NCI-H187 (cell line): Measurements from ENCODE around the gene ST14.
"Not testable (repeated sequence)": the region's sequence is repeated elsewhere in the genome, so short reads cannot be mapped to it uniquely, and the experiment has no call there.

Experiments used
- DNase-seq, 2 experiments: peaks; one replicate each; lab custom pipeline; 2025; lab: John Stamatoyannopoulos, UW

Gene ST14

DNA sequence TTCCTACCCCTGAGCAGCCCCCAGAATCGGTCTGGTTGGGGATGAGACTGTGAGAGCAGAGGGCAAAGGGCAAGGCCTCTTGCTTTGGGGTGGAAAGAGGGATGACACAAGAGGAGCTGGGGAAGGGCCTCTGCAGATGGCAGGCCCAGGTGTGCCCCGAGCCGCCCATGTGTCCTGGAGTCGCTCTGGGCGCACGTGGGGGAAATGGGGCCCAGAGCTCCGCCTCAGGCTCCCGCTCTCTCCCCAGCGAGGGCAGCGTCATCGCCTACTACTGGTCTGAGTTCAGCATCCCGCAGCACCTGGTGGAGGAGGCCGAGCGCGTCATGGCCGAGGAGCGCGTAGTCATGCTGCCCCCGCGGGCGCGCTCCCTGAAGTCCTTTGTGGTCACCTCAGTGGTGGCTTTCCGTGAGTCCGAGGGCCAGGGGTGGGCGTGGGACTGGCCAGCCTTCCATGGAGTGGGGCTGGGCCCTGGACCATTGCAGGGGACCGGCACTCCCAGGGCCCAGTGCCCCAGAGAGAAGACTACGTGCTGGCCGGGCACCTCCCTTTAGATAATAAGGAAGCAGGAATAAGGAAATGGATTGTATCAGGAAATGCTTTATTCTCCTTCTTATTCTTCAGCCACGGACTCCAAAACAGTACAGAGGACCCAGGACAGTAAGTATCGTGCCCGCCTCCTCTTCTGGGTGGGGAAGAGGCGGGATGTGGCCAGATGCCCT lies 30.1 kb downstream of the ST14 start:
- DNase-seq, result no peak

DNA sequence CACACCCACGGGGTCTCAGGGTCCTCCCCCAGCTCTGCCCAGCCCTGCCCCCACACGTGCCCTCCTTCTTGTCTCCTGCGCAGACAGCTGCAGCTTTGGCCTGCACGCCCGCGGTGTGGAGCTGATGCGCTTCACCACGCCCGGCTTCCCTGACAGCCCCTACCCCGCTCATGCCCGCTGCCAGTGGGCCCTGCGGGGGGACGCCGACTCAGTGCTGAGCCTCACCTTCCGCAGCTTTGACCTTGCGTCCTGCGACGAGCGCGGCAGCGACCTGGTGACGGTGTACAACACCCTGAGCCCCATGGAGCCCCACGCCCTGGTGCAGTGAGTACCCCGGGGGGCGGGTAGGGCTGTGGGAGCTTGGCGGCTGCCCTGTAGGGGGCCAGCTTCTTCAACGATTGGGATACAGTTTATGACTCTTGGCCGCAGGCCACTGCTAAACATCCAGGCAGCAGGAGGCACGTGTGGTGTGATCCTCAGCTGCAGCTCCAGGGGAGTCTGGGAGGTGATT lies 30.8 kb downstream of the ST14 start:
- DNase-seq, result no peak

DNA sequence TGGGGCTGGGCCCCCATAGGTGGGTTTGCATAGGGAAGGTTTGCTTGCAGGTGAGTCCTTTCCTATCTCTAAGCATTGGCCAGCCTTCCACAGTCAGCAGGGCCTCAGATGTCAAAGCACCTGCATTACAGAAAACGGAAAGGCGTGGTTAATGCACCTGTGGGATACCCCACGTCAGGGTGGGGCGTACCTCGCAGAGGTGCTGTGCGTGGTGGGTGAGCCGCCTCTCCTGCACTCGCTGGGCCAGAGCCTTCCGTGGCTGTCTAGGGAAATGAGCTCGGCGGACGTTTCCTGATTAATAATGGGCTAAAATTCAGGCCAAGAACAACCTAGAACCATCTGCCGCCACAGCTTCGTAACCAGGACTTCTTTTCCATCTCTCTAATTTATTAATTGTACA lies 32.3 kb downstream of the ST14 start:
- DNase-seq, result no peak

DNA sequence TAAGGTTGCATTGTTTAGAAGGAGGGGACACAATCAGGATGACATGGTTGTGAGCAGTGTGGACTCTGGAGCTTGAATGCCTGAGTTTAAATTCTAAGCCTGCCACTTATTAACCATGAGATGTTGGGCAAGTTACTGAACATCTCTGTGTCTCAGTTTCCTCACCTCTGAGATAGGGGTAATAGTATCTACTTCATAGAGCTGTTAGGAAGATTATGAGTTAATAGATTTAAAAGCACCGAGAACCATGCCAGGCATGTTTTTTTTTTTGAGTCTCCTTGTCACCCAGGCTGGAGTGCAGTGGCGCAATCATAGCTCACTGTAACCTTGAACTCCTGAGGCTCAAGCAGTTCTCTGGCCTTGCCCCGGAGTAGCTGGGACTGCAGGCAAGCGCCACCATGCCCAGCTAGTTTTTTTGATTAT lies 33.3 kb downstream of the ST14 start:
- no peak for DNase-seq

DNA sequence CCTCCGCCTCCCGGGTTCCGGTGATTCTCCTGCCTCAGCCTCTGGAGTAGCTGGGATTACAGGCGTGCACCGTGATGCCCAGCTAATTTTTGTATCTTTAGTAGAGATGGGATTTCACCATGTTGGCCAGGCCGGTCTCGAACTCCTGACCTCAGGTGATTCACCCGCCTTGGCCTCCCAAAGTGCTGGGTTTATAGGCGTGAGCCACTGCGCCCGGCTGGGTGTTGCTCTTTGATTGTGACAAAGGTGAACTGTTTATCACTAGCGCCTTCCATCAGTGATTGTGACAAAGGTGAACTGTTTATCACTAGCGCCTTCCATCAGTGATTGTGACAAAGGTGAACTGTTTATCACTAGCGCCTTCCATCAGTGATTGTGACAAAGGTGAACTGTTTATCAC lies 34.0 kb downstream of the ST14 start:
- DNase-seq, result not testable (repeated sequence)

DNA sequence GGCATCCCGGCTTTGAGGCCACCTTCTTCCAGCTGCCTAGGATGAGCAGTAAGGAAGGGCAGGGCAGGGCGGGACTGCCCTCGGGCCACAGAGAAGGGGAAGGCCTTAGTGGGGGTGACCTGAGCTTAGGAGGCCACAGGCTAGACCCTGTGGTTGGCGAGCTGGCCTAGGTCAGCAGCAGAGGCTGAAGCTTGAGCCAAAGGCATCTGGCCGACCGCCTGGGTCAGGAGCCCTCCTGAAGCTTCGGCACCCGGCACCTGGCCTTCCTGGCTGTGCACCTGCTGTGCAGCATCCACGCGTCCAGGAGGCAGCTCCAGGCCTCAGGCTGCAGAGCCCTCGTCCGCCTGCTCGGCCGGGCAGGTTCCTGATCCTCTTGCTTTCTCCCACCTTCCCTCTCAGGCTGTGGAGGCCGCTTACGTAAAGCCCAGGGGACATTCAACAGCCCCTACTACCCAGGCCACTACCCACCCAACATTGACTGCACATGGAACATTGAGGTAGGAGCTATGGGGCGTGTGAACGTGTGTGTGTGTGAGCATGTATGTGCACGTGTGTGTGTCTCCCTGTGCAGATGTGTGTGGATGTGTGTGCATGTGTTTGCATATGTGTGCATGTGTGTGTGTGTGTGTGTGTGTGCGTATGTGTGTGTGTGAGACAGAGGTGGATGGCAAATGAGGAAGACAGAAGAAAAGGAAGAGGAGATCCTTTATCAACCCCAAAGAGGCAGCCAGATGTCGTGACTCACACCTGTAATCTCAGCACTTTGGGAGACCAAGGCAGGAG lies 34.9 kb downstream of the ST14 start:
- DNase-seq, result no peak

DNA sequence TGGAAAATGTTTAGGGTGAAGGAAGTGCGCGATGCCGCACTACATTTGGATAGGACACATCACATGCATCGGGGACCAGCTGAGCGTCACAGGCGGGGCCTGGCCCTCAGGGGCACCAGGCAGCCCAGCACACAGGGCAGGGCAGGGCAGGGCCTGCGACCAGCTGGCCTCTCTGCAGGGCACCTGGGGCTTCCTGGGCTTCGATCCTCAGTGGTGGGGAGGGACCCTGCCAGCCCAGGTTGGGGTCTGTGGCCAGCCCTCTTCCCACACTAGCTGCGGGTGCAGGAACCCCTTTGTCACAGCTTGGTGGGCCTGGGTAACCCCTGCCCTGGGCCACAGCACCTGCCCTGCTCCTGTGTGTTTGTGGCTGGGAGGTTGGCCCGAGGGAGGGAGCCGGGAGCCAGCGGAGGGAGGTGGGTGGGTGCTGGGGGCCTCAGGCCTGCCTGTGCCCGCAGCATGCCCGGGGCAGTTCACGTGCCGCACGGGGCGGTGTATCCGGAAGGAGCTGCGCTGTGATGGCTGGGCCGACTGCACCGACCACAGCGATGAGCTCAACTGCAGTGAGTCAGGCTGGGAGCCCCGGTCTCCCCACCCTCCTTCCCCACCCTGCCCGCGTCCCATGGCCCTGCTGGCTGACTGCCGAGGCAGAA lies 37.9 kb downstream of the ST14 start:
- no peak for DNase-seq

DNA sequence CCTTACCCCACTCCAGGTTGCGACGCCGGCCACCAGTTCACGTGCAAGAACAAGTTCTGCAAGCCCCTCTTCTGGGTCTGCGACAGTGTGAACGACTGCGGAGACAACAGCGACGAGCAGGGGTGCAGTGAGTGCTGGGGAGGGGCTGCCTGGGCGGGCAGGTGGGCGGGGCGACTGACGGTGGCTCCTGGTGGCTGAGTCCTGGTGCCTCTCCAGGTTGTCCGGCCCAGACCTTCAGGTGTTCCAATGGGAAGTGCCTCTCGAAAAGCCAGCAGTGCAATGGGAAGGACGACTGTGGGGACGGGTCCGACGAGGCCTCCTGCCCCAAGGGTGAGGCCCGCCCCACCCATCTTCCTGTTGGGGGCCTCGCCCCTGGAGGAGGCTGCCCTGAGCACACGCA lies 38.7 kb downstream of the ST14 start:
- DNase-seq, result no peak

DNA sequence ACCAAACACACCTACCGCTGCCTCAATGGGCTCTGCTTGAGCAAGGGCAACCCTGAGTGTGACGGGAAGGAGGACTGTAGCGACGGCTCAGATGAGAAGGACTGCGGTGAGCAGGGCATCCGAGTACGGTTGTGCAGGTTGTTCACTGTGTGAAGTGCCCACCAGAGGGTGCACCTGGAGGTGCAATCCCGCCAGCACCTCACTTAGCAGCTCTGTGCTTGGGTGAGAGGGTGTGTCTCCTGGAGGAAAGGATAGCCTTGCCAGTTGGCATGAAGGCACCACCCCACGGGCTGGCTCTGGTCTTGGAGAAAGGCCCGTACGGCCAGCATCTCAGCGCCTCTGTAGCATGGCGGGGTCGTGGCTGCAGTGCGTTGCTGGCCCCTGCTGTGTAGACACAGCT lies 39.4 kb downstream of the ST14 start:
- DNase-seq, result no peak

DNA sequence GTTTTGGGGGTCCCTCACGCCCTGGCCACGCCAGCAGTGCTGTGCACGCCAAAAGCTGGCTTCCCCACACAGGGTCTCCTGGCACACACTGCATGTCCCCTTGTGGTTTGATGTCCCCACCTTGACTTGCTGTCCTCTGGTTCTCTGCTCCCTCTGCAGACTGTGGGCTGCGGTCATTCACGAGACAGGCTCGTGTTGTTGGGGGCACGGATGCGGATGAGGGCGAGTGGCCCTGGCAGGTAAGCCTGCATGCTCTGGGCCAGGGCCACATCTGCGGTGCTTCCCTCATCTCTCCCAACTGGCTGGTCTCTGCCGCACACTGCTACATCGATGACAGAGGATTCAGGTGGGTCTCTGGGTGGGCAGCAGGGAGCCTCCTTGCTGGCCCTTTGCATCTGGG lies 40.2 kb downstream of the ST14 start:
- no peak for DNase-seq

DNA sequence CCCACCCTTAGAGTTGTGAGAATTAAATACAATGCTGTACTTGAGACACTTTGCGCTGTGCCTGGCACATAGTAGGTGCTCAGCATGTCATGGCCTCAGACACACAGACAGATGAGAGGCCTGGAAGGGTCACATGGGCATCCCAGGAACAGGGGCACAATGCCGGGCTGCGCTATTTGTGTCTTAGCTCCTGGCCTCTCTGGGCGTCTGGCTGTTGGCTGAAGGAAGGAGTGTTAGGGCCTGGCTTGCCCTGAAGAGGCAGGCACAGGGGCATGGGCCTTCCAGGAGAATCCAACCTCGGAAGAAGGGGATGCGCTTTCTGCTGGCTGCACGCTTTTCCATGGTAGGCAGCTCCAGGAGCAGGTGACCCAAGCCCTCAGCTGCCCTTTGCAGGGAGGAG lies 41.4 kb downstream of the ST14 start:
- no peak for DNase-seq

DNA sequence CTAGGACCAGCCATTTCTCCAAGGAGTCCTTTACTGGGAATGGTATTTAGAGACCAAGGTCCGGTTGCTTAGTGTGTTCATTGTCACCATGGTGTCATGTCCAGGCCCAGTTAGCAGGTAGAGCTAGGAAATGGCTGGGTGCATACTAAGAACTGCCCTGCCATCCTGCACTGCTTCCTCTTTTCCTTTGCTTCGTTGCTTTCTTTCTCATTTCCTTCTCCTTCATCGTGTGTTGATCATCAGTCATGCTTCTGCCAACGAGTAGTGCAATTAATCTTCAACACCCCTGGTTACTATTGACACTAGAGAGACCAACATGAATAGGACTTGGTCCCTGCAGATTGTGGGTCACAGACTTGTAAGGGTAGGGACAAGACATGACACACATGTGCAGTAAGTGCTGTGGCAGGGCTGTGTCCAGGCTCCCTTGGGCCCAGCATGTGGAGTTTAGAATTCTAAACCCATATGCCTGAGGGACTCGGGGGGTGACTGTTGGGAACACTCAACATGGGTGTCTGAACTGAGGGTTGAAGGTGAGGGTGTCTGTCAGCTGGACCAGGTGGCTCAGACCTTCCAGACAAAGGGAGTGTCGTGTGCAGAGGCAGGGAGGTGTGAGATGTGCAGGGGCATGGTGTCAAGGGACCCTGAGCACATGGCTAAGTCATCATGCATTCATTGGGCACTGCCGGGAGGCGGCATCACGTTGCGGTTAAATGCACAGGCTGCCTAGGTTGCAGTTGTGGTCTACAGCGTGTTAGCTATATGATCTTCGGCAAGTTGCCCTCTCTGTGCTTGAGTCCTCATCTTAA lies 42.6 kb downstream of the ST14 start:
- no peak for DNase-seq

DNA sequence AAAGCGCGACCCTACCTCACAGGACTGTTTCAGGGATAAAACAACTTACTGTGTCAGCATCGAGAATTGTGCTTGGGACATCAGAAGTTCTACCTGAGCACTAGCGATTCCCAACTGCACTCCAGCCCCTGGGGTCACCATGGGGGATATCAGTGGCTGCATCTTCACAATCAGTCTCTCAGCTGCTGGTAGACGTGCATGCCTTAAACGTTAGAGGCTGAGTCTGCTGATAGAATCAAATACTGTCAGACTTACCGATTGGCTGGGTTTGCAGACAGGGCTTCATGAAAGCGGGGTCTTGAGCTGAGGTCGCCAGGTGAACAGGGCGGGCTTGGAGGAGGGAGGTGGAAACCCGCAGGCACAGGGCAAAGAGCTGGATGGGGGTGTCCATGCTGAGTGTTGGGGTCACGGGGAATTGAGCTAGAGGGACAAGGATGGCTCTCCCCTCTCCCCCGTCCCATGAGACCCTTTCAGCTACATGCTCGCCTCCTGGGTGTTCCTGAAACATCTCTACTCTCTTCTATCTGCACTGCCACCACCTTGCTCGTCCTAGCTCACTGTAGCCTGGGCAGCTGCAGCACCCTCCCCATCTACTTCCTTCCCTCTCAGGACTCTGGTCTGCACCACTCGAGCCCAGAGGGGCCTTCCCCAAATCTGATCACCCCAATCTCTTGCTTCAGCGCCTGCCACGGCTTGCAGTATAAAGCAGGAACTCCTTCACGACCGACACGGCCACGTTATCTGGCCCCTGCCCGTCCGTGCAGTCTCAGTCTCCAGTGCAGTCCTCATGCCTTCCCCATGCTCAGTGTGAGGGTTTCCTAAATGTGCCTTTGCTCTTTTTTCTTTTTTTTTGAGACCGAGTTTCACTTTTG lies 43.5 kb downstream of the ST14 start:
- DNase-seq, result no peak

DNA sequence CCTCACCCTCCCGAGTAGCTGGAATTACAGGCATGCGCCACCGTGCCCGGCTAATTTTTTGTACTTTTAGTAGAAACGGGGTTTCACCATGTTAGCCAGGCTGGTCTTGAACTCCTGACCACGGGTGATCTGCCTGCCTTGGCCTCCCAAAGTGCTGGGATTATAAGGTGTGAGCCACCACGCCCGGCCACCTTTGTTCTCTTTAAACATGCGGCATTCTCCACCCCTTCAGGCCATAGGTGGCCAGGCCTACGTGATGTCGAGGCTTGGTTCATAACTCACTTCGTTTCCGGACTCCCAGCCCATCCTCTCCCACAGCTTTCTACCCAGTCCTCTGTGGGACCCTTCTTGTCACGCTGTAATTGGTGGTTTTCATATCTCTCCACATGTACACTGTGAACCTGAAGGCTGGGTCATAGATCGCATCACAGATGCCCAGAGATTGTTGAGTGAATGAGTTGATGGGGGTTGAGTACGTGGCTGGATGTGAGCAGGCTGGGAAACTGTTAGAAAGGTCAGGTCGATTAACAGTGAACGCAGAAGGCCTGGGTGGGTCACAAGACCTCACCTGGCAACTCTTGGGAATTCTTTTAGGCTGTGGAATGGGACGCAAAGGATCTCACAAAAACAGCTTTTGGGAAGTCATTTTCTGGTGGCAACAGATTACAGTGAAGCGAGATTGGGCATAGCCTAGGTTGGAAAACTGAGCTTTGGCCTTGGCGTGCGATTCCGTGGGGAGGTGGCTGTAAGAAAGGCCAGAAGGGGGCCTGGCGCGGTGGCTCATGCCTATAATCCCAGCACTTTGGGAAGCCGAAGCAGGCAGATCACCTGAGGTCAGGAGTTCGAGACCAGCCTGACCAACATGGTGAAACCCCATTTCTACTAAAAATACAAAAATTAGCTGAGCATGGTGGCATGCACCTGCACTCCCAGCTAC lies 44.5 kb downstream of the ST14 start:
- DNase-seq, result no peak

DNA sequence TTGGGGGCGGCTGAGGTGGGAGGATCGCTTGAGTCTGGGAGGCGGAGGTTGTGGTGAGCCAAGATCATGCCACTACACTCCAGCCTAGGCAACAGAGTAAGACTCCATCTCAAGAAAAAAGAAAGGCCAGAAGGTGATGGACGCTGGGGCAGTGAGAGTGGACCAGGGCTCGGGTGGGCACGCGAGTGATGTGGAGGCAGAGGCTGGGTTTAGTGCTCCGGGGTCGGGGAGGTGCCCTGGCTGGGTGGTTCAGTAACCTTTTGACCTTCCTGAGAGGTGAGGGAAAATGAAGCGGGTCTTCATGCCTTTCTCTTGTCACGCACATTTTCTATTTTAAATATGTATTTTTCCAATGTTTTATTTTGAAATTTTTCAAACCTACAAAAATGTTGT lies 45.1 kb downstream of the ST14 start:
- no peak for DNase-seq

DNA sequence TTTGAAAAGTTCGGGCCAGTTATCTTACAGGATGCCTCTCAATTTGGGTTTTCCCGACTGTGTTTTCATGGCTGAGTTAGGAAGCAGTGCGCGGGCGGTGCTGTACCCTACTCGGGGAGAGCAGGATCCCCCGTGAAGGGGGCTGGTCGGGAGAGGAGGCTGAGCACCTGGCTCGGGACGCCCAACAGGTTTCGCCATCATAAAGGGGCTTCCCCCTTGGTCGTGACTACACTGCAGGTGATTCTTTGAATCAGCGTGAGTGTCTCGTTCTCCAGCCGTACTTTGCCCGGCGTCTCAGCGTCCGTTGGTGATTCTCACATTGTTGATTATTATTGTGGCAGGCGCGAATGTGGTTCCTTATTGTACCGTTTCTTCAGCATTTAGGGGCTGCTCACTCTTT lies 46.6 kb downstream of the ST14 start:
- DNase-seq, result no peak

DNA sequence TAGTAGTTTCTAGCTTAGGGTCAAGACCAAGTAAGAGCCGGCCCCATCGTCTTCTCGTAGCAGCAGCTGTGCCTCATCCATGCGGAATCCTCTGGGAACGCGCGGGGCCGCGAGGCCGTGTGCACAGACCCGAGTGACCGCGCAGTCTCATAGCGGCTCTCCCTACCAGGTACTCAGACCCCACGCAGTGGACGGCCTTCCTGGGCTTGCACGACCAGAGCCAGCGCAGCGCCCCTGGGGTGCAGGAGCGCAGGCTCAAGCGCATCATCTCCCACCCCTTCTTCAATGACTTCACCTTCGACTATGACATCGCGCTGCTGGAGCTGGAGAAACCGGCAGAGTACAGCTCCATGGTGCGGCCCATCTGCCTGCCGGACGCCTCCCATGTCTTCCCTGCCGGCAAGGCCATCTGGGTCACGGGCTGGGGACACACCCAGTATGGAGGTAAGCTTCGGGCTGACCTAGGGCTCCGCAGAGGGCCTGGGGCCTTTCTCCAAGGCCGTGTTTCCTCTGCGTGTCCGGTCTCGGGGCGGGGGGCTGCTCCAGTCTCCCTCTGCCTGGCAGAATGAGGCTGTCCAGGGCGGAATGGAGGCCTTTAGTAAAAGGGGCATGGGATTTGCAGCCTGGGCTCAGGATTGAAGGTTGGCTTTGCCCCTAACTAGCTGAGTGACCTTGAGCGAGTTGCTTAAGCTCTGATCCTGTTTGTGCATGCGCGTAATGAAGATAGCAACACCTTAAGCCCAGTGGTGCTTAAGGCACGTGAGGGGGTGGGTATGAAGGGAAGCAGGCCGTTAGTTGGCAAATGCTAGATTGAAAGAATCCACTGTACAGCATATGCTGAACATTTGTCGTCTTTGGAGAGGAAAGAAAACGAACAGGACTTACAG lies 48.9 kb downstream of the ST14 start:
- DNase-seq, result no peak

DNA sequence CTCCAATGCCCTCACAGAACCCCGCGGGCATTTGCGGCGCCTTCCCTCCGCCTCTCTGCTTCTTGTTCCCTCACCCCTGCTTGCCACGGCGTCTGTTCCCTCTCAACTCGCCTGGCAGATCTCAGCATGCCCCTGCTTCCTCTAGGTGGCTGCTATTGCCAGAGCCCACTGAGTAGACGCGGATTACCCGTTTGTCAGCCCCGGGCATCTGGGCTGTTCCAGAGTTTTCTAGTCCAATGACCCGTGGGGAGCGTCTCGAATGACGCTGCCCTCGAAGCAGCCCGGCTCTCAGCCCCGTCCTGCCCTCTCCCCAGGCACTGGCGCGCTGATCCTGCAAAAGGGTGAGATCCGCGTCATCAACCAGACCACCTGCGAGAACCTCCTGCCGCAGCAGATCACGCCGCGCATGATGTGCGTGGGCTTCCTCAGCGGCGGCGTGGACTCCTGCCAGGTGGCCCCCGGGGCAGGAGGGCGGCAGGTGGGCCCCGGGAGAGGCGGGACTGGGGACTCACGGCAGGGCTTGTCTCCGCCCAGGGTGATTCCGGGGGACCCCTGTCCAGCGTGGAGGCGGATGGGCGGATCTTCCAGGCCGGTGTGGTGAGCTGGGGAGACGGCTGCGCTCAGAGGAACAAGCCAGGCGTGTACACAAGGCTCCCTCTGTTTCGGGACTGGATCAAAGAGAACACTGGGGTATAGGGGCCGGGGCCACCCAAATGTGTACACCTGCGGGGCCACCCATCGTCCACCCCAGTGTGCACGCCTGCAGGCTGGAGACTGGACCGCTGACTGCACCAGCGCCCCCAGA lies 49.7 kb downstream of the ST14 start:
- no peak for DNase-seq
